GM18520 (cell line): Measurements from ENCODE around the gene SPATA9.
A peak's percentile ranks its signal among the peaks of the same experiment; 100 is the strongest.

ENCODE experiments used
- ATAC-seq: cut with Tn5 transposase; IDR thresholded peaks from one replicate; pipeline ENCODE4 v1.9.1; 2021; ENCODE audit not compliant: unreplicated experiment

SPATA9 gene

GRCh38 chr5:95682891-95683290 is at the start of gene SPATA9:
SPATA9 (minus strand) TSS chr5:95682991; CDS start chr5:95682854, 137 bp downstream.
- ATAC-seq, result no peak

- ATAC-seq, result no peak
Observed at GRCh38 chr5:95731571-95732554, 49.1 kb upstream of the SPATA9 start.

GRCh38 chr5:95730730-95731570 is 48.2 kb upstream of the SPATA9 start, which contains the start of gene RHOBTB3:
RHOBTB3 (plus strand) TSS chr5:95731336; CDS start chr5:95731683, 347 bp downstream.
- ATAC-seq, result peak; percentile 25

GRCh38 chr5:95730011-95730700 is 47.4 kb upstream of the SPATA9 start:
- no peak for ATAC-seq

- no peak for ATAC-seq
Observed at GRCh38 chr5:95729115-95730010, 46.6 kb upstream of the SPATA9 start.

GRCh38 chr5:95728494-95729114 is 45.8 kb upstream of the SPATA9 start:
- no peak for ATAC-seq

- peak; percentile 25 for ATAC-seq
Observed at GRCh38 chr5:95727764-95728191, 45.0 kb upstream of the SPATA9 start.

GRCh38 chr5:95726811-95727763 is 44.3 kb upstream of the SPATA9 start:
- ATAC-seq, result no peak

GRCh38 chr5:95725937-95726810 is 43.4 kb upstream of the SPATA9 start:
- no peak for ATAC-seq

GRCh38 chr5:95725071-95725820 is 42.5 kb upstream of the SPATA9 start:
- ATAC-seq, result no peak

- no peak for ATAC-seq
Observed at GRCh38 chr5:95723632-95724369, 41.0 kb upstream of the SPATA9 start.

- ATAC-seq, result no peak
Observed at GRCh38 chr5:95721582-95722295, 38.9 kb upstream of the SPATA9 start.

- ATAC-seq, result no peak
Observed at GRCh38 chr5:95720094-95720786, 37.4 kb upstream of the SPATA9 start.

- ATAC-seq, result no peak
Observed at GRCh38 chr5:95718738-95719137, 35.9 kb upstream of the SPATA9 start.

- peak; percentile 73 for ATAC-seq
Observed at GRCh38 chr5:95718203-95718602, 35.4 kb upstream of the SPATA9 start.
